ENCODE measurements around the gene CREB5. TPM values are rescaled to one million over a fixed set of nuclear protein-coding genes. Genes with fewer than 3 reads are reported as not detected.
A peak's percentile ranks its signal among the peaks of the same experiment; 100 is the strongest.

CREB5 gene
- total RNA-seq, 1 experiment from 2014 or later = 40.5 TPM

DNA sequence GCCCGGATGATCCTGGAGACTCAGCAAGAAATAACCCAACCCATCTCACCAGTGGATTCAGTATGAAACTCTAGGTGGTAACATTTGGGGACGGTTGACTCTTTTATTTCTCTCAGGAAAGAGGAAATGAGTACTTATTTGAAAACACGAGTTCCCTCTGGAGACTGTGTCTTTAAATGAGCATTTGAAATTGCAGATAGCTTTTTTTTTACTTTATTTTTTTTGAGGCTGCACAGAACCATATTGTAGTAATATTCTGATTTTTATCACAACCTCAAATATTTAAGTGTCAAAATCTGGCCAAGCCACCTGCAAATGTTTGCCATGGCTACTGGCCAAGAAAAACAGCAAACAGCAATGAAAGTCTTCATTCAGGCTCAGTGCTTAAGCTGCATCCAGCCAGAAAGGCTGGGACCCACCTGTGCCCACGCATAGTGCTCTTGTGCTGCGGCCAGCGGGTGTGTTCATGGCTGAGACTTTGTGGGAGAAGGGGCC lies 160.8 kb downstream of the CREB5 start:
- ChIA-PET CTCF (interaction anchor here (0.6 kb wide), 1 partner anchor 256 kb away, joined by 4 read pairs; no protein-coding TSS in a partner anchor), POLR2A (interaction anchor here (0.6 to 1.4 kb wide), 7 partner anchors 13 to 389 kb away, joined by 3 to 8 read pairs (median 3); no protein-coding TSS in a partner anchor)
- peaks cover 48% of the 10 kb centered on the region for H3K4me1 Mint-ChIP-seq (ENCODE audit: insufficient read depth, unreplicated experiment)
- peak overlapping the region; percentile 4 for H3K27ac Mint-ChIP-seq (ENCODE audit: low read depth, unreplicated experiment)
- no peak for TF ChIP-seq CTCF (IDR thresholded peaks at IDR 0.05; ENCODE audit: unreplicated experiment)
- intact Hi-C loops (cut with micrococcal nuclease) = no loop called here
- no peaks in the 10 kb centered on the region for H3K27me3 Mint-ChIP-seq (ENCODE audit: insufficient read depth, unreplicated experiment)
- BruUV-seq (replicated peaks) = no TSS peak
- no peaks in the 10 kb centered on the region for H3K36me3 Mint-ChIP-seq (ENCODE audit: insufficient read depth, unreplicated experiment)
- H3K4me3 Mint-ChIP-seq (ENCODE audit: unreplicated experiment) = peak overlapping the region; percentile 13
- DNase-seq (ENCODE audit: unreplicated experiment) = peak; percentile 79
- H3K9me3 Mint-ChIP-seq (ENCODE audit: unreplicated experiment) = no peaks in the 10 kb centered on the region

DNA sequence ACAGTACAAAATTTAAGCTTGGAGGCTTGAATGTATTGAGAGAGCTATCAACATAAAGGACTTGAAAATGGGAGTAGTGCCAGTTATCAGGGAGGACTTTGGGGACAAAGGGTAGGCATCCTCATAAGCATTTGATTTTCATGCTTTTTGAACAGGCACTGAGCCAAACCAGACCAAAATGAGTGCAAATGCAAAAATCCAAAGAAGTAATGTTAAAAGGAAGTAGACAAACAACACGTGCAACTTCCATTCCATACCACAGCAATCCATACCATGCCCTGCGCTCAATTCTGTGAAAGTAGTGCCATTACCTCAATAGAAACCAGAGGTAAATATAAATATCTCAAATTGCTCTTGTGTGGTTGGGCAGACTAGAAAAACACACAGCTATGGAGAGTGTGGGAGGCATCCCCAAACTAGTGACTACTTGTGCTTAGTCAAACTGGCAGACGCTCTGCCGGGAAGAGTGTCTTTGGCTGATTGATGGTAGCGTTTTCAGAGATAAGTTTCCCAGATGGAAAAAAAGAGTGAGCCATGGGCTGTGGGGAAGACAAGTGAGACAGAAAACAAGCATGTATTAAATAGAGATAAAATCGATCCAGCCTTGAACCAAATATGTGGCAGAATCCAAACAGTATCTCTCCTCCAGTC lies 161.5 kb downstream of the CREB5 start:
- H3K27me3 Mint-ChIP-seq (ENCODE audit: insufficient read depth, unreplicated experiment) = no peaks in the 10 kb centered on the region
- no TSS peak for BruUV-seq (replicated peaks)
- ChIA-PET POLR2A (interaction anchor here (0.6 to 1.5 kb wide), 6 partner anchors 13 to 273 kb away, joined by 3 to 8 read pairs (median 3); no protein-coding TSS in a partner anchor), CTCF (interaction anchor here (0.6 to 1.5 kb wide), 3 partner anchors 12 to 1402 kb away, joined by 3 to 5 read pairs (median 4); no protein-coding TSS in a partner anchor)
- TF ChIP-seq CTCF (IDR thresholded peaks at IDR 0.05; ENCODE audit: unreplicated experiment) = no peak
- intact Hi-C loops (cut with micrococcal nuclease) = no loop called here
- H3K4me1 Mint-ChIP-seq (ENCODE audit: insufficient read depth, unreplicated experiment) = peaks cover 48% of the 10 kb centered on the region
- peak overlapping the region; percentile 13 for H3K4me3 Mint-ChIP-seq (ENCODE audit: unreplicated experiment)
- H3K36me3 Mint-ChIP-seq (ENCODE audit: insufficient read depth, unreplicated experiment) = no peaks in the 10 kb centered on the region
- peak overlapping the region; percentile 4 for H3K27ac Mint-ChIP-seq (ENCODE audit: low read depth, unreplicated experiment)
- no peaks in the 10 kb centered on the region for H3K9me3 Mint-ChIP-seq (ENCODE audit: unreplicated experiment)
- DNase-seq (ENCODE audit: unreplicated experiment) = peak; percentile 41

- no peaks in the 10 kb centered on the region for H3K9me3 Mint-ChIP-seq (ENCODE audit: unreplicated experiment)
- no peak for TF ChIP-seq CTCF (IDR thresholded peaks at IDR 0.05; ENCODE audit: unreplicated experiment)
- H3K27me3 Mint-ChIP-seq (ENCODE audit: insufficient read depth, unreplicated experiment) = no peaks in the 10 kb centered on the region
- BruUV-seq (replicated peaks) = no TSS peak
- peaks cover 48% of the 10 kb centered on the region for H3K4me1 Mint-ChIP-seq (ENCODE audit: insufficient read depth, unreplicated experiment)
- POLR2A ChIA-PET = interaction anchor here (1.5 kb wide), 1 partner anchor 12 kb away, joined by 5 read pairs; no protein-coding TSS in a partner anchor
- DNase-seq (ENCODE audit: unreplicated experiment) = no peak
- CTCF ChIA-PET = interaction anchor here (0.6 to 1.5 kb wide), 3 partner anchors 16 to 187 kb away, joined by 3 read pairs; no protein-coding TSS in a partner anchor
- no peak overlapping the region for H3K27ac Mint-ChIP-seq (ENCODE audit: low read depth, unreplicated experiment)
- H3K4me3 Mint-ChIP-seq (ENCODE audit: unreplicated experiment) = no peak overlapping the region
- H3K36me3 Mint-ChIP-seq (ENCODE audit: insufficient read depth, unreplicated experiment) = no peaks in the 10 kb centered on the region
- intact Hi-C loops (cut with micrococcal nuclease) = no loop called here
Measured at GRCh38 chr7:28575241-28575643, 162.9 kb downstream of the CREB5 start.

- POLR2A ChIA-PET = interaction anchor here (1.3 kb wide), 1 partner anchor 18 kb away, joined by 4 read pairs; no protein-coding TSS in a partner anchor
- no TSS peak for BruUV-seq (replicated peaks)
- intact Hi-C loops (cut with micrococcal nuclease) = no loop called here
- CTCF ChIA-PET = interaction anchor here (1.5 kb wide), 1 partner anchor 15 kb away, joined by 3 read pairs; no protein-coding TSS in a partner anchor
- peaks cover under 1% of the 10 kb centered on the region for H3K27me3 Mint-ChIP-seq (ENCODE audit: insufficient read depth, unreplicated experiment)
- no peak overlapping the region for H3K4me3 Mint-ChIP-seq (ENCODE audit: unreplicated experiment)
- H3K4me1 Mint-ChIP-seq (ENCODE audit: insufficient read depth, unreplicated experiment) = peaks cover 34% of the 10 kb centered on the region
- H3K27ac Mint-ChIP-seq (ENCODE audit: low read depth, unreplicated experiment) = no peak overlapping the region
- H3K9me3 Mint-ChIP-seq (ENCODE audit: unreplicated experiment) = no peaks in the 10 kb centered on the region
- no peak for DNase-seq (ENCODE audit: unreplicated experiment)
- TF ChIP-seq CTCF (IDR thresholded peaks at IDR 0.05; ENCODE audit: unreplicated experiment) = no peak
- H3K36me3 Mint-ChIP-seq (ENCODE audit: insufficient read depth, unreplicated experiment) = no peaks in the 10 kb centered on the region
Measured at GRCh38 chr7:28576656-28577055, 164.3 kb downstream of the CREB5 start.
